GM10266 (cell line): Measurements from ENCODE around the gene LTN1.

Source experiments
- DNase-seq: peaks from one replicate; pipeline ENCODE4 v3.0.0; 2012; ENCODE audit errors: extremely low spot score
- TF ChIP-seq, protein P1 (sequence below): IDR thresholded peaks from 2 replicates; pipeline ENCODE4 v1.5.1; 2012; ENCODE audit warnings: mild to moderate bottlenecking, low read depth; ENCODE audit not compliant: control insufficient read depth, insufficient read depth; ENCODE audit errors: missing control alignments

Gene LTN1

DNA sequence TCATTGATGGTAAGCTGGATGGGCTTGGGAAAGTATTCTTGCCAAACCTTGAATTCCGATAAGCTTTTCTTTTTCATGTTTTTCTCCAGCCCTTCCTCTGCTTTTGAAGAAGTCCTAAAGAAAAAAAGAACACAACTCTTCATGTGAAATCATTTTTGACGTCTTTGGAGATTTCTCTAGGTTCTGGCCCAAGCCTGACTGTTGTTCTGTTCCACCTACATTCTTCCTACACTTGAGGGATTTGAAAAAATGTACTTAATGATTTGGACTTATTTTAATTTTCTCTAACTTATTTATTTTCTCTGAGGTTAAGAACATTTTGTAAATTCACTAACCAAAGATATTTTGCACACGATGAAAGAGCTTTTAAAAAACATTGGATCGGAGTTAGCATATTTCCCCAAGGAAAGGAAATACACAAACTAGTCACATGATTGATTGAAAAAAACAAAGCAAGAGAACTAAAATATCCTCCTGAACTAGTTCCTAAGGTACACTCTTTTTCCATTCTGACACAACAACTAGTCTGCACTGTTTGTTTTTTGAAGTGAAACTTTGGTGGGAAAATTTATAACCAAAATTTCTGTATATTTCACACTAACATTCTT, 82.3 kb downstream of the LTN1 start:
- DNase-seq, result no peak
- TF ChIP-seq, protein P1, sequence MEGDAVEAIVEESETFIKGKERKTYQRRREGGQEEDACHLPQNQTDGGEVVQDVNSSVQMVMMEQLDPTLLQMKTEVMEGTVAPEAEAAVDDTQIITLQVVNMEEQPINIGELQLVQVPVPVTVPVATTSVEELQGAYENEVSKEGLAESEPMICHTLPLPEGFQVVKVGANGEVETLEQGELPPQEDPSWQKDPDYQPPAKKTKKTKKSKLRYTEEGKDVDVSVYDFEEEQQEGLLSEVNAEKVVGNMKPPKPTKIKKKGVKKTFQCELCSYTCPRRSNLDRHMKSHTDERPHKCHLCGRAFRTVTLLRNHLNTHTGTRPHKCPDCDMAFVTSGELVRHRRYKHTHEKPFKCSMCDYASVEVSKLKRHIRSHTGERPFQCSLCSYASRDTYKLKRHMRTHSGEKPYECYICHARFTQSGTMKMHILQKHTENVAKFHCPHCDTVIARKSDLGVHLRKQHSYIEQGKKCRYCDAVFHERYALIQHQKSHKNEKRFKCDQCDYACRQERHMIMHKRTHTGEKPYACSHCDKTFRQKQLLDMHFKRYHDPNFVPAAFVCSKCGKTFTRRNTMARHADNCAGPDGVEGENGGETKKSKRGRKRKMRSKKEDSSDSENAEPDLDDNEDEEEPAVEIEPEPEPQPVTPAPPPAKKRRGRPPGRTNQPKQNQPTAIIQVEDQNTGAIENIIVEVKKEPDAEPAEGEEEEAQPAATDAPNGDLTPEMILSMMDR, result no peak

DNA sequence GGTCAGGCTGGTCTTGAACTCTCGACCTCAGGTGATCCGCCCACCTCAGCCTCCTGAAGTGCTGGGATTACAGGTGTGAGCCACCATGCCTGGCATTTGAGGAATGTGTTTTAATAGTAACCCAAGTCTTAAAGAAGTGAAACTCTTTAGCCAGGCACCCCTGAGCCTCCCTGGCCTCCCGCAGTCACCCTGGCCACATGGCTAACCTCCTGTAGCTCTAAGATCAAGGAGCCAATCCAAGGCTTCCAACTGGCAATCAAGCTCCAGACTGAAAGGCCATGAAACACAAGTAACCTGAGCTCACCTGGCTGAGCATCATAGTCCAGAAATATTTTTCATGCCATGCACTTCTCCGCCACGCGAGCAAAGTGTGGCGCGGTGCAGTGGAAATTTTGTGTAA, 84.3 kb downstream of the LTN1 start:
- TF ChIP-seq, protein P1, result no peak
- DNase-seq, result no peak

DNA sequence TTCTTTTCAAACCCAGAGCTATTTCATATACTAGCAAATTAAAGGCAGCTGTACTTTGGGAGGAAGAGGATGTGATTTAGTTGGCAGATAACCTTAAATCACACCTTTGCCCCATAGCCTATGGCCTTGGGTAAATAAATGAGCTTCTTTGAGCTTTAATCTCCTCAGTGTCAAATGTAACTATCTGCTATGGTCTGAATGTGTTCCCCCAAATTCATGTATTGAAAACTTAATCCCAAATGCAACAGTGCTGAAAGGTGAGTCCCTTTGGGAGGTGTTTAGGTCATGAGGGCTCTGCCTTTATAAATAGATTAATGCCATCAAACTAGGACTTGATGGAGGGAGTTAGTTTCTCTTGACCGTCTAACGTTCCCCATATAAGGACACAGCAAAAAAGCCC, 85.8 kb downstream of the LTN1 start:
- TF ChIP-seq, protein P1, result no peak
- no peak for DNase-seq

DNA sequence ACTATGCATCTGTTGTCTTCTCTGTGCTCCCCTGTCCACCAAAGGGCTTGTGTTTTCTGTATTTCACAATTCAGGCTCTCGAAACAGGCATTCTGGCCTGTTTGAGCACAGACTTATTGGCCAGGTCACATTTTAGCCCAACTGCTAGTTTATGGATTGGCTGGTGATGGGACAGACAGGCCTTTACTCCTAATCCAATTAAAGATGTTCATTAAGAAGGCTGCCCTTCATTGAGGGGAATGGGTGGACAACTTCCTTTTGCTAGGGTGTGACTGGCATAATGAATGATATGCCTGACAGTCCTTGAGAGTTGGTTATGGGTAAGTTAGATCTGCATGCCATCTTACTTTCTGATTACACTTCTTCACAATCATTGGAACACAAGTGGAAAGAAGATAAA, 86.4 kb downstream of the LTN1 start:
- no peak for DNase-seq
- TF ChIP-seq, protein P1, result no peak

DNA sequence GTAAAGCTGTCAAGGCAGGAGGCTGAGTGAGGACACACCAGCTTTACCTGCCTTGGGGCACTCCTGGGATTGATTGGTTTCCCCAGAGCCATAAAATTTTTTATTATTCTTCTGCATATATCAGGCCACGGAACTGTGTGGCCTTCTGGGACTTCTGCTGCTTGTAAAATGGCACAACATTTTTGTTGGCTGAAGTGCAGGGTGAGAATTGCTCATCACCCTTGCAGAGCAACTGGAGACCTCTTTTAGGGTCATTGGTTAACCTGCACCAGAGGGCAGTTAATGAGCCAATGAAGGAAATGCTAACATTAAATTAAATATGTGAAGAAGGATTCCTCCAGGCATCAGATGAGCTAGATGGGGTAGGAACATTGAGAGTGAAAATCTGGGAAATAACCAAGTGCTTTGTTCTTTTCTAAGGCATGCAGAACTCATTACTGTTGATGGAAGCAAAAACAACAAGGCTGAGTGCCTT, 87.7 kb downstream of the LTN1 start:
- no peak for DNase-seq
- TF ChIP-seq, protein P1, result no peak

DNA sequence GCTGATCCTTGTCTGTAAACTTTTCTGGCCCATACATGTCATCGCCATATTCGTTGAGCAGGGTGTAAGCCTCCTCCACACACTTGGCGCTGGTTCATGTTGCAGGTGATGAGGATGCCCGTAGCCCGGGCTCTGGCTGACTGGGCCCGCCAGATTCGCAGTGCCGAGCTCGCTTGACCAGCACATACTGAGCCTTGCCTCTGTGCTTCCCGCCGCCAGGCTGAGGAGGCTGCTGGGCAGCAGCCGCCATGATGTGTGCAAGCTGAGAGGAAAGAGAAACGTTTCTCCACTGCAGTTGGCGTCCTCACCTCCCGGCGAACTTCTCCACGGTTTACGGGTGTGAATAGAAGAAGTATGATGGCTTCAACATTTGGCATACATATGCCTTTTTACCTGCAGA, 89.2 kb downstream of the LTN1 start:
- DNase-seq, result no peak
- TF ChIP-seq, protein P1, result no peak

DNA sequence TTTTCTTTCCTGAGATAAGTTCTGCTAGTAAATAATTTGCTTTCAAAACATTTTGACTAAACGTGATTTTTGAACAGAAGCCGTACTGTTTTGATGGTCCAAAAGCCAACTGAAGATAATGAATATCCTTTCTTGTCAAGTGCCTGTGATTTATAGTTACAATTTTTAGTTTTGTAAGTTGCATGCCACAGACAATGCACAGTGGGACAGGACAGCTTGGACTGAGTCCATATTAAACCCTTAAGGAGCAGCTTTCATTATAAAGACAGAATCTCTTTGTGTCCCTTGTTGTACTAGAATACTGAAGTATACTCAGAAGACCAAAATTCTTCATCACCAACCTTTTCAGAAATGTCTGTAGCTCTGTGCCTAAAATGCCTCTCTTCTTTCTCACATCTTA, 92.2 kb downstream of the LTN1 start:
- TF ChIP-seq, protein P1, result no peak

More for the DNA sequence above, 92.2 kb downstream of the LTN1 start:
- DNase-seq, result no peak
